Stimulated activated naive B cell treated with anti-CD40 and anti-IgM and Interleukin-4, amounts not matched to agents 10 μg/mL and 1 μg/mL and 100 μg/mL, for 72 hours (primary cell): ENCODE measurements around the gene KLF13.

Experiments
- ATAC-seq, 2 donors: fragments of 150-1000 bp; cut with Tn5 transposase; replicated peaks; 2 replicates each; pipeline ENCODE4 v1.10.0; 2021; ENCODE audit warnings: moderate library complexity in 1 of 2
- DNase-seq: peaks from one replicate; pipeline ENCODE4 v3.0.0; 2021
- H3K27ac Mint-ChIP-seq: one replicate; pipeline ENCODE4 v1.8.0; 2022; ENCODE audit warnings: mild to moderate bottlenecking, mixed read lengths
- H3K27me3 Mint-ChIP-seq, 2 donors: one replicate each; pipeline ENCODE4 v1.8.0; 2022; ENCODE audit warnings: mixed read lengths in 2 of 2
- H3K36me3 Mint-ChIP-seq, 2 donors: one replicate each; pipeline ENCODE4 v1.8.0; 2022; ENCODE audit warnings: mixed read lengths in 2 of 2, mild to moderate bottlenecking in 1 of 2
- H3K4me1 Mint-ChIP-seq, 2 donors: one replicate each; pipeline ENCODE4 v1.8.0; 2022; ENCODE audit warnings: mixed read lengths in 2 of 2, mild to moderate bottlenecking in 1 of 2
- H3K4me3 Mint-ChIP-seq, 2 donors: one replicate each; pipeline ENCODE4 v1.8.0; 2022; ENCODE audit warnings: mild to moderate bottlenecking in 2 of 2, mixed read lengths in 2 of 2, moderate library complexity in 1 of 2
- H3K9me3 Mint-ChIP-seq, 2 donors: one replicate each; pipeline ENCODE4 v1.8.0; 2022; ENCODE audit warnings: mixed read lengths in 2 of 2, mild to moderate bottlenecking in 1 of 2

The KLF13 gene

DNA sequence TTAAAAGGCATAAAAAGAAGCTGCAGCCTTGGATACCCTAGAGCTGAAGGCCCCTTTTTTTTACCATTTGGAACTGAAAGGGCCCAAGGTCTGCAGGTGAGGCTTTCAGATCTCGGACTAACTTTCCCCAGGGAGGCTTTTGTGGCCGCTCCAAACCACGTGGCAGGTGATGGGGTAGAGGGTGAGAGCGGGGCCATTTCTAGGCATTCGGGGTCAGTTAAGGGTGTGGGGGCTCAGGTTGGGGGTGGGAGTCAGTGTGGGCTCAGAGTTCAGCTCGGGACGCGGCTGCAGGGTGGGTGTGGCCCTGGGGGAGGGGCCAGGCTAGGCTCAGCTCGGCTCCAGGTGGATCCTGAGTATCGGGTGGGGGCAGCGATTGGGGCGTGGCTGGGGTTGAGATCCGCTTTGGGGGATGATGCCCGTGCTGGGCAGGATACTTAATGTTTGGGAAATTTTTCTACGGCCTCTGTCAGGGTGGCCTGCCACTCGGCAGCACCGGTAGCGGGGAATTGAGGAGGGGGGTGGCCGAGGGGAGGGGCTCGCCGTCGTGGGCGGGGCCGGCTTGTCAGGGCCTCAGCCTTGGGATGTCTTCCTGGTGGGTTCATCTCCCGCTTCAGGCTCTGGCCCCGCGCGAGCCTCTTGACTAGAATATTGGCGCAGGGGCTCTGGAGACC, 2.5 kb downstream of the KLF13 start:
- Mint-ChIP-seq H3K36me3 (peaks cover 19 to 39% of the 10 kb centered on the region in 2 donors), H3K9me3 (no peaks in the 10 kb centered on the region), H3K27me3 (no peaks in the 10 kb centered on the region), H3K4me1 (peaks cover 52 to 60% of the 10 kb centered on the region in 2 donors), H3K27ac (peak overlapping the region; percentile 94), H3K4me3 (peak overlapping the region; percentile 90 to 92)
- DNase-seq = peak; percentile 41
- no peak for ATAC-seq

DNA sequence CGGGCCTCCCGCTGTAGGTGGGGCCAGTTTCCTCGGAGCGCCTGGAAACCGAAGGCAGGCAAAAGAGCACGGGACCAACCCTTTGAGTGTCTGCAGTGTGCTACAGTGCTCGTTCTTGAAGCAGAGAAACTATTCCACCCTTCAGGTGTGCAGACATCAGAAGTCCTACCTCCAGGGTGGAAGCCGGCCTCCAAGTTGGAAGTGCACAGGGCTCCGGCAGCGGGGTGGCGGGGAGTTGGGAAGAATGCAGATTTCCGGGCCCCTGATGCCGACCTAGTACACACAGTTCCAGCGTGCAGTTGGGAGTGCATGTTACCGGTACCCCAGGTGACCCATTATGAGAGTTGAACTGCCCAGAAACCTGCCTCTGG, 3.0 kb downstream of the KLF13 start:
- Mint-ChIP-seq H3K27ac (peak overlapping the region; percentile 94), H3K4me1 (peaks cover 48 to 60% of the 10 kb centered on the region in 2 donors), H3K9me3 (no peaks in the 10 kb centered on the region), H3K4me3 (peak overlapping the region; percentile 90 to 92), H3K27me3 (no peaks in the 10 kb centered on the region), H3K36me3 (peaks cover 19 to 39% of the 10 kb centered on the region in 2 donors)
- DNase-seq (no peak), ATAC-seq (no peak)

DNA sequence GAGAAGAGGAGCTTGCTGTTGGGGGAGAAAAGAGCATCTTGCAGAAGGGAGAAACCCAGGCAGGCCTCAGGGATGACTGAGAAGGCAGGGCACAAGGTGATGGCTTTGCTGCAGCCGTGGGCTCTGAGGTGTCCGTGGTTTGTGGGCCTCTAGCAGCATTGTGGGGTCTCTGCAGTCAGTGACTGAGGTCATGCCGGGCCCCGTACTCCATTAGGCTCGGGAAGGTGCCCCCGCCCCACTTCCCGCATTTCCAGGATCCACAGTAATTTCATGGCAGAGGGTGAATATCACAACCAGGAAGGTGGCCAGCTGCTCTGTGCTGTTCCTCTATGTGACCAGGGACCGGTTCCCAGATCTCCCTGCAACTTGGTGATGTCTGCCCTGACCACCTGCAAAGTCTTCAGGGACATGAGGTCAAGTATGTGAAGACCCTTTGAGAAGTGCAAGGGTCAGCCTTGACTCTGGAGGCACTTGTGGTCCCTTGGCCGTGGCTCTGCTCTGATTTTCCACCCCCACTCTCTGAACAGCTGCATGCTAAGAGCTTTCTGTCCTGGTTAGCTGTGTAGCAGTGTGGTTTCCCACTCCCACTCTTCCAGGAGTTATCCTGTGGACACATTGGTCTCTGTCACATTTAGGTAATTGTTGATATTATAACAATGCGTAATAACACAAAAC, 3.6 kb downstream of the KLF13 start:
- DNase-seq = no peak
- Mint-ChIP-seq H3K27me3 (no peaks in the 10 kb centered on the region), H3K4me1 (peaks cover 50 to 60% of the 10 kb centered on the region in 2 donors), H3K9me3 (no peaks in the 10 kb centered on the region), H3K27ac (peak overlapping the region; percentile 94), H3K36me3 (peaks cover 19 to 39% of the 10 kb centered on the region in 2 donors), H3K4me3 (peak overlapping the region; percentile 90 to 92)
- ATAC-seq = no peak

DNA sequence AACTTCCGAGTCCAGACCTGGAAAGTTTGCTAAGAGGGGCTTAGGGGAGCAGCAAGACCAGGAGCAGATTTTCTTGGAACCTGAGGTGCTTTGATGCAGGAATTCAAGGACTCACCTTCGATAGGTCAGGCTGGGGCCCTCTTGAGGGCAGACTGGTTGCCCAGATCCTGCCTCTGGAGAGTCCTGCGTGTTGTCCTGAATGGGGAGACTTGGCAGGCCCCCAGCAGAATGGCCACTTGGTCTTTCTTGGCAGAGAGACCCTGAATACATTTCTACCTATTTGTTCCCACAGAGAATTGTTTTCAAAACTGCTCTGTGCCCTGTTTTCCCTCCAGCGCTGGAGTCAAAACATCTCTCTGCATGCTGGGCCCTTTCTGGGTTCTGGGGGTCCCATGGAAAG, 4.2 kb downstream of the KLF13 start:
- Mint-ChIP-seq H3K4me3 (peak overlapping the region; percentile 62 to 92), H3K4me1 (peaks cover 53 to 63% of the 10 kb centered on the region in 2 donors), H3K36me3 (peaks cover 19 to 43% of the 10 kb centered on the region in 2 donors), H3K9me3 (no peaks in the 10 kb centered on the region), H3K27ac (peak overlapping the region; percentile 31), H3K27me3 (no peaks in the 10 kb centered on the region)
- DNase-seq = no peak
- no peak for ATAC-seq

DNA sequence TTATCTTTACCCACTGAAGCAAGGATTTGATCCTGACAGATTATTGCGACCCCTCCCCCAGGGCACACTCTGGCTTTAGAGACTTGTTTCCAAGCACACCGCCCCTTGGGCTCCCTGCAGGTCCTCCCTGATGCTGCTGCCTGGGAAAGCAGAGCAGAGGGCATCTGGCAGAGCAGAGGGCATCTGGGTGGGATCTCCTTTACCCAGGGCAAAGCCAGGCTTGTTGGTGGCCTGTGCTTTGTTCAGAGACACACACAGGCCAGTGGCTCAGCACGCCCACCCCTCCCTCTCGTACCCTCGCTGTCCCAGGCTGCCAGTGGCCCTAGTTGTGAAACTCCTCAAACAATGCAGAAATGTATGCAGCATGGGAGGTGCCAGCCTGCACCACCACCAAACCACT, 4.8 kb downstream of the KLF13 start:
- Mint-ChIP-seq H3K27me3 (no peaks in the 10 kb centered on the region), H3K9me3 (no peaks in the 10 kb centered on the region), H3K4me1 (peaks cover 58 to 69% of the 10 kb centered on the region in 2 donors), H3K36me3 (peaks cover 20 to 43% of the 10 kb centered on the region in 2 donors), H3K27ac (no peak overlapping the region), H3K4me3 (peak overlapping the region; percentile 59 to 62)
- ATAC-seq = no peak
- DNase-seq = no peak

DNA sequence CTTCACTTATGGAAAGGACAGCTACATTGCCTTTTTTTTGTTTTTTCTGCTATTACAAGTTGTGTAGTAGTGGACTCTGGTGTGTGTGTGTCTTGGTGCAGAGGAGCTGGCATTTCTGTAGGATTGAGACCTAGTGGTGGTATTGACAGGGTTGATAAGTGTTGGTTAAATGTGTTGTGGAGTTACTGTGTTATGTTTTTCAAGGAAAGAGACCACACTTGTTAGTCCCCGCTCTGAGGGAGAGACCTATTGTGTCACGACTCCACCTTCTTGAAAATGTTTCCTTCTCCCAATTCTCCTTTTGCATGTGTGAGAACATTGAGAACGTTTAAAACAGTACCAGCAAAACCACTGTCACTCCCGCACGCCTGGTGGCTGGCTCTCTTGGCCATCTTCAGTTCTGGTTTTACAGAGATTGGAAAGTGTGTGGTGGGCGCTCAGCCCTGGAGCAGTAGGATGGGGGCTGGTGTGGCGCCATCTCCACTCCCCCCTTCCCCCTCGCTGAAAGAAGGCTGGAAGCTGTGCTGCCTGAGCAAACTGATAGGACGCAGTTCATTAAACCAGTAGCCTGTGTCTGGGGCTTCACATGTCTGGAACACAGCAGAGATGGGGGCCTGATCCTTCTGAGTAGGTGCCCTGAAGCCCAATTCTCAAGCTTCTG, 5.5 kb downstream of the KLF13 start:
- Mint-ChIP-seq H3K27me3 (no peaks in the 10 kb centered on the region), H3K4me3 (peak overlapping the region; percentile 59 to 62), H3K36me3 (peaks cover 21 to 43% of the 10 kb centered on the region in 2 donors), H3K9me3 (no peaks in the 10 kb centered on the region), H3K4me1 (peaks cover 64 to 76% of the 10 kb centered on the region in 2 donors), H3K27ac (peak overlapping the region; percentile 65)
- DNase-seq (no peak), ATAC-seq (no peak)

DNA sequence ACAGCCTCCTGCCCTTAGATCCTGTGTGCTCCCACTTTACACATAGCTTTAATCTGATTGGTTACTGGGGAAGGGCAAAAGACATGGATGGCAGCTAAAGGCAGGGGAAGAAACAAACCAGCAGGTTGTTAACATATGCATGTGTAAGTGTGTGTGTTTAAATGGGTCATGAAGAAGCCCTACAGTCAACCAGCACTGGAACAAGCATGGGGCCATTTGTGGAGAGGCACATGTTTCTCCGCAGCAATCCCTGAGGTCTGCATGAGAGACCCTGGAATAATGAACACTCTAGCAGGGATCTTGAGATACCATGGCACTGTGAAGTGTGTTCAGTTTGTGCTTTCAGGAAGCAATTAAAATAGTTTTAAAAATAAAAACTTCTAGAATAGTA, 6.0 kb downstream of the KLF13 start:
- Mint-ChIP-seq H3K27me3 (no peaks in the 10 kb centered on the region), H3K4me3 (peak overlapping the region; percentile 59 to 62), H3K4me1 (peaks cover 67 to 81% of the 10 kb centered on the region in 2 donors), H3K36me3 (peaks cover 21 to 43% of the 10 kb centered on the region in 2 donors), H3K9me3 (no peaks in the 10 kb centered on the region), H3K27ac (no peak overlapping the region)
- ATAC-seq (no peak), DNase-seq (no peak)

DNA sequence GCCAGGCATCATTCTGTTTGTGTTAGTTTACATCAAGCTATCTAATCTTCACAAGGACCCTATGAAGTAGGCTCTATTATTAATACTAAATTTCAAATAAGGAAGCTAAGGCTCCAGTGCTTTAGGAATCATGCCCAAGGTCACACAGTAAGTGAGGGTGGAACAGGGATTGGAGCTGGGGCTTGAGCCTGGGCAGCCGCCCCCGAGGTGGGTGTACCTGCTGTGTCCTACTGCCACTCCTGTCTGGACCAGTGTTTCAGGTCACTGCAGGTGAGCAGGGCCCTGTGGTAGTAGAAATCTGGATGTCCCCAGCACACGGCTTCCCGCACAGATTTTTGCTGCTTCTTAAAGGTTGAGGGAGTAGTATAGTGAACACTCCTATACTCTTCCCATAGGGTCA, 6.5 kb downstream of the KLF13 start:
- no peak for ATAC-seq
- Mint-ChIP-seq H3K4me3 (no peak overlapping the region), H3K27me3 (no peaks in the 10 kb centered on the region), H3K9me3 (no peaks in the 10 kb centered on the region), H3K27ac (no peak overlapping the region), H3K4me1 (peaks cover 71 to 85% of the 10 kb centered on the region in 2 donors), H3K36me3 (peaks cover 21 to 43% of the 10 kb centered on the region in 2 donors)
- DNase-seq = no peak

DNA sequence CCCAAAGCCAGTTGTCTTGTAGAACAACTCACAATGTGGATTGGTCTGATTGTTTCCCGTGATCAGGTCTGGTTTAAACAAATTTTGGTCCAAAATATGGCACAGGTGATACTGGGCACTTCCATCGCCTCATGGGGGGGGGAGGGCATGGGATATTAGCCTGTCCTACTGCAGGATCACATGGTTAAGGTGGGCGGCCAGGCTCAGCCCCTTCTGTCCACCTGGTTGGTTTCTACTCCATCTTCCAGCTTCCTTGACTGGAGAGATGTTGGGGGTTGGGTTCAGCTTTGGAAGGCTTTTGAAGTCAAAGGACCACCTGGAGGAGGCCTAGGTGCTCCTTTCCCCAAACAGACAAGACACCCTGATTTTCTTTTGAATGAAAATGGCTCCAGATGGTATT, 7.2 kb downstream of the KLF13 start:
- H3K9me3 Mint-ChIP-seq = no peaks in the 10 kb centered on the region
- no peak overlapping the region for H3K4me3 Mint-ChIP-seq
- peaks cover 15 to 38% of the 10 kb centered on the region in 2 donors for H3K36me3 Mint-ChIP-seq
- ATAC-seq = no peak
- H3K27ac Mint-ChIP-seq = no peak overlapping the region
- no peak for DNase-seq
- no peaks in the 10 kb centered on the region for H3K27me3 Mint-ChIP-seq
- H3K4me1 Mint-ChIP-seq = peaks cover 74 to 88% of the 10 kb centered on the region in 2 donors

DNA sequence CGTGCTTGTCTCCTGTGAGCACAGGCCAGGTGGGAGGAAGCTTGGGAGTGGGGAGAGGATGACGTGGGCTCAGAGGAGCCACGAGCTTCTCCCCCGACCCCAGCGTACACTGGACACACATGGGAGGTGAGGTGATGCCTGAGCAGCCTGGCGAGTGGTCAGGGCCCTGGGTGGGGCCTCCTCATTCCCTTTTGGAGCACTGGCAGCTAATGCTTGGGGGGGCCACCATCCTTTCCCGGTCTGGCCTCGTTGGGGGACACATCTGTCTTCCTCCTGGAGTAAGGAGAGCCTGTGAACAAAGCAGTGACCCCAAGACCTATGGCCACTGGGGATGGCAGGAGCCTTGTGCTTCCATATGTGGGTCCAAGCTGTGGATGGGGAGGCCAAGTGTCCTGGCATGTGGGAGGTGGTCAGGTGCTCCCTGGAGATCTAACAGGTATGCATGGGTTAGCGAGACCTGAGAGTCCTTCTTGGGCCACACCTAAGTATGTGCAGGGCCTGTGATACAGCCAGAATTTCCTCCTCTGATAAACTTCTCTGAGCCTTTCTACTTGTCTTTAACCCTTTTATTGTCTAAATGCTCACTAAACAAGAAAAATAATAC, 9.5 kb downstream of the KLF13 start:
- Mint-ChIP-seq H3K27me3 (no peaks in the 10 kb centered on the region), H3K27ac (peak overlapping the region; percentile 15), H3K4me3 (peak overlapping the region in 1 of 2 donors; percentile 26), H3K4me1 (peaks cover 69 to 88% of the 10 kb centered on the region in 2 donors), H3K9me3 (no peaks in the 10 kb centered on the region), H3K36me3 (peaks cover 18 to 25% of the 10 kb centered on the region in 2 donors)
- DNase-seq (no peak), ATAC-seq (no peak)

DNA sequence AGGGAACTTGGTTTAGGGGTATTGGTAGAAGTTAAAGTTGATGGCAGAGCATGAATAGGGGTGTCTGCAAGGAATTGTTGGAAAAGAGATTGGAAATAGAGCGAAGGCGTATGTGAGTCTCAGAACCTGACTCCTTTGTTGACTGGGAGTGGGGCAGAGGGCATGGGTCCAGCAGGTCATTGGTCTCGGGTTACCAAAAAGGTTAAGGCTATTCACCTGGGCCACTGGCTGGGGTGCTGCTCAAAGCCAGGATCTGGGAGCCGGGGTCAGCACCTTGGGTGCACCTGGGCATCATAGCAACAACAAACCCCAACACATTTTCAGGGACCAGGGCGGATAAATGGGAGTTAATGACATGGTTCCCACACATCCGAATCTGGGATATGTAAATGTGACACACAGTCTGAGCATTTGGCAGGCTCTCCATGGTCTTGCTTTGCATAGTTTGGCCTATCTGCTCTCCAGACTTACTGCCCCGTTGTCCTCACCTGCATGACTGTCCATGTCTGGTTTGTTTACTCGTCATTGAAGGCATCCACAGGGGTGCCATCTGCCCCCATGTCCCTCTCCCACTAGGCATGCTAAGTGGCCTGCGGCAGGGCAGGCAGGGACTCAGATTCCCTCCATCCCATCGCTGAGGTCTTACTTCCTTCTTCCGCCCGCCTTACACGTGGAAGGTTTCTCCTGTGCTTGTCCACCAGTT, 10.1 kb downstream of the KLF13 start:
- Mint-ChIP-seq H3K4me3 (peak overlapping the region in 1 of 2 donors; percentile 26), H3K4me1 (peaks cover 69 to 88% of the 10 kb centered on the region in 2 donors)
- ATAC-seq = no peak

DNA sequence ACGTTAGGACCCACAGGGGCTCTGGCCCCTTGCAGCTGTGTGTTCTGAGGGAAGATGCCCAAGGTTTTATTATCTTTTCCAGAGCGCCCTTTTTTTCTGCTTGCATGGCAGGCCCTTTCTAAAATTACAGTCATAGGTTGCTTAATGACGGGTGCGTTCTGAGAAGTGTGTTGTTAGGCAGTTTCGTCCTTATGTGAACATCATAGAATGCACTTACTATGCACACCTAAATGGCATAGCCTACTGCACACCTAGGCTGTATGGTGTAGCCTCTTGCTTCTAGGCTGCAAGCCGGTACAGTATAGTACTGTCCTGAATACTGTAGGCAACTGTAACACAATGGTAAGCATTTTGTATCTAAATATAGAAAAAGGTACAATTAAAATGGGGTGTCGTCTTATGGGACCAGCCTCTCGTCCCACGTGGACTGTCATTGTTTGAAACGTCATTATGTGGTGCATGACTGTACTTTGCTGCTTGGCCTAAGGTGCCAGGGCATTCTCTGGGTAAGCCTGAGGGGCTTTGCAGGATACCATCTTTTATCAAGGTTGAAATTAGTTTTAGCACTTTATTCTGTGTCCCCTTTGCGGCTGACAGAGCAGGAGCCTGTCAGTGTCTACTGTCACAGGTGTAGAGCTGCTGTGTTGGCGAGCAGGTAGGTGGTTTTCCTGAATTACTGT, 10.9 kb downstream of the KLF13 start:
- DNase-seq (no peak), ATAC-seq (no peak)
- H3K27me3 Mint-ChIP-seq = no peaks in the 10 kb centered on the region
- peaks cover 68 to 88% of the 10 kb centered on the region in 2 donors for H3K4me1 Mint-ChIP-seq
- H3K36me3 Mint-ChIP-seq = peaks cover 12 to 15% of the 10 kb centered on the region in 2 donors
- H3K27ac Mint-ChIP-seq = no peak overlapping the region
- H3K4me3 Mint-ChIP-seq = peak overlapping the region in 1 of 2 donors; percentile 71
- no peaks in the 10 kb centered on the region for H3K9me3 Mint-ChIP-seq

More for the DNA sequence above, 10.1 kb downstream of the KLF13 start:
- no peak for DNase-seq
- Mint-ChIP-seq H3K27me3 (no peaks in the 10 kb centered on the region), H3K27ac (peak overlapping the region; percentile 15), H3K9me3 (no peaks in the 10 kb centered on the region), H3K36me3 (peaks cover 14 to 19% of the 10 kb centered on the region in 2 donors)

DNA sequence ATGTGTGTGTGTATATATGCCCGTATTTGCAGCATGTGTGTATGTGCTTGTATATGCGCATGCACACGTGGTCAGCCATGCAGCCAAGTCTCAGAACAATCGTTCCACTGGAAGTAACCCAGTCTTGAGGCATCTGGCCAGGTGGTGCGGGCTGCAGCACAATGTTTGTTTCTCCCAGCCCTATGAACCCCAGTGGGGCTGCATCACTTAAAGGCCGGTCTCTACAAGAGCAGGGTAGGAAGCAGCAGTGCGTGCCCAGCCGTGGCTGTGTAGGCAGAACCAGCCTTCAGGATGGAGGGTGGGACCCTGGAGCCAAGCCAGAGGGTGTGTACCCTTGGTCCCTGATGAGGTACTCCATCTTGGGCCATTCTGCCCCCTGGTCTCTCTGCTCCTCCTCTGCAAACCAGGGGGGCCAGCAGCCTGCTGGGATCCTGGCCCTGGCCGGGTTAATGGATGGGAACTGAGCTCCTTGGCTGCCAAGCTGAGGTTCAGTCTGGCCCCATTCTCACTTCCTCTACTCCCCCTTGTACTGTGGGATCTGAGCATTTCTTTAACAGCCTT, 11.8 kb downstream of the KLF13 start:
- peak; percentile 50 for DNase-seq
- peak; percentile 86 to 87 for ATAC-seq
- H3K4me1 Mint-ChIP-seq = peaks cover 72 to 93% of the 10 kb centered on the region in 2 donors
- peak overlapping the region; percentile 85 for H3K27ac Mint-ChIP-seq
- peak overlapping the region; percentile 56 to 71 for H3K4me3 Mint-ChIP-seq
- H3K9me3 Mint-ChIP-seq = no peaks in the 10 kb centered on the region
- H3K36me3 Mint-ChIP-seq = peaks cover 18 to 19% of the 10 kb centered on the region in 2 donors
- H3K27me3 Mint-ChIP-seq = no peaks in the 10 kb centered on the region
